ENCODE data around the gene ZNF185.

Gene ZNF185

DNA sequence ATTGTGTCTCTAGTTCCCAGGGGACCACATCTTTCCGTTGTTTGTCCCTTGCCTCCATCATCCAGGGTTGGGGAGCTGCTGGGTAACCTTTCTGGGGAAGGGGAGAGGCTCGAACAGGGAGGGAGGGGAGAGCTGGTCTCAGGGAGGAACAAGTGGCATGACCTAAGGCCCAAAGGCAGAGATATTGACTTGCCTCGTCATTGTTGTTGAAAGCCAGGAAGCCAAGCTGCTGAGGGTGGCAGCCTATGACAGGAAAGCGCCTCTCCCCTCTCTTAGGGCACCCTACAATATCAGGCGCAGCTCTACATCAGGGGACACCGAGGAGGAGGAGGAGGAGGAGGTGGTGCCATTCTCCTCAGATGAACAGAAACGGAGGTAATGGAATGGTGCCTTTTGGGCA lies 20.8 kb downstream of the ZNF185 start:
- no peak for DNase-seq

- DNase-seq = no peak
Observed at GRCh38 chrX:152923599-152923998, 25.7 kb downstream of the ZNF185 start.

- DNase-seq = no peak
Observed at GRCh38 chrX:152925835-152926234, 28.0 kb downstream of the ZNF185 start.

DNA sequence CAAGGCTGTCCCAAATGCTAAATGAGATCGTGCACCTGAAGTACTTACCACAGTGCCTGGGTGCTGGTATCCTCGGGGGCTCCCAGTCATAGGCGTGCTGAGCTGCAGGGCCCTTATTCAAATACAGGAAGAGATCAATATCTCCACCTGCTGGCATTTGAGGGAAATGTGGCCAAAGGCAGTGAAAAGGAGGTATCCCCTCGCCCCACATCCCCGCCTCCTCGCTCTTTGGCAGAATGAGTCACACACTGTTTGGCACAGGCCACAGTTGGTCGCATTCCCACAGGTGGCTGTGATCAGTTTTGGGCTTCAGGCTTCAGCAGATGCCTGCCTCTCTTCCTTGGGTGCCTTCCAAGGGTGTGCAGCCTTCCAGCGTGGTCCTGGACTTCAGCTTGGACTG lies 28.4 kb downstream of the ZNF185 start:
- DNase-seq = peak; percentile 64

DNA sequence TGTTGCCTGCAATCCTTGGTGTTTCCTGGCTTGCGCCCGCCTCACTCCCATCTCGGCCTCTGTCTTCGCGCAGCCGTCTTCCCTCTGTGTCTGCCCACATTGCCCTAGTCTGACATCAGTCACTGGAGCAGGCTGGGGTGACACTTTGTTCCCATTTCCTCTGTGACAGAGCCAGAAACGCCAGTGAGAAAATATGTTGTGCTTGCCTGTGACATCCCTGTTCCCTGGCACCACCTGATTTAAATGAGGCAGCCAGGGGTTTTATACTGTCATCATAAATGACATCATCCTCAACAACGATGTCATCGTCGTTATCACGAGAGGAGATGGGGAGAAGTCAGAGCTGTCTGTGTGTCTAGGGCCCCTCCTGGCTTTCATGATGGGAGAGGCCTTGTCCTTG lies 29.1 kb downstream of the ZNF185 start:
- no peak for DNase-seq

- no peak for DNase-seq
Observed at GRCh38 chrX:152927858-152928760, 30.2 kb downstream of the ZNF185 start.

DNA sequence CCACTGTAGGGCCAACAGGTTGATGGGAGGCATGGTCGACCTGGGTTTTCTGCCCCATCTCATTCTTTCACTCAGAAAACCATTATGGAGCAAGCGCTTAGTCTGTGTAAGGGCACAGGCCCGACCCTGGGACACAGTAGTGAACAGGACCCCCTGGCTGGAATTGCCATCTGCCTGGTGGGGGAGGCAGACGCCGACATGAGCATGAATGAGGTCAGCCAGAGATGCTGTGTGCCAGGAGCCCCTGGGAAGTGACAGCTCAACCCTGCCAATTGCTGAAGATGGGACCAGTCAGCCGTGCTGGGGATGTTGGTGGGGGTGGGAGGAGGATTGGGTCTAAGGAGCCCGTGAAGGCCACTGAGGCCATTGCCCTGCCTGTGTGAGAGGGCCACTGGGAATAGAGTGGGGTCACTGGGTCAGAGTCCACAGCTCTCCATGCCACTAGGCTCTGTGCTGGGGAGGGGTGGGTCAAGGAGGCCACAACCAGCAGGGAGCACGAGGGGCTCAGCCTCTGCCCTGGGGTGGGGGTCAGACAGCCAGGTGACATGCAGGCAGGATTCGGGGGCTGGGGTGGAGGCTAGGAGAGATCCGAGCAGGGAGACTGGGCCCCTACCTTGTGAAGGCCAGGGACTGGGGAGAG lies 31.0 kb downstream of the ZNF185 start:
- no peak for DNase-seq

GRCh38 chrX:152929898-152930297 lies 32.0 kb downstream of the ZNF185 start:
- no peak for DNase-seq

DNA sequence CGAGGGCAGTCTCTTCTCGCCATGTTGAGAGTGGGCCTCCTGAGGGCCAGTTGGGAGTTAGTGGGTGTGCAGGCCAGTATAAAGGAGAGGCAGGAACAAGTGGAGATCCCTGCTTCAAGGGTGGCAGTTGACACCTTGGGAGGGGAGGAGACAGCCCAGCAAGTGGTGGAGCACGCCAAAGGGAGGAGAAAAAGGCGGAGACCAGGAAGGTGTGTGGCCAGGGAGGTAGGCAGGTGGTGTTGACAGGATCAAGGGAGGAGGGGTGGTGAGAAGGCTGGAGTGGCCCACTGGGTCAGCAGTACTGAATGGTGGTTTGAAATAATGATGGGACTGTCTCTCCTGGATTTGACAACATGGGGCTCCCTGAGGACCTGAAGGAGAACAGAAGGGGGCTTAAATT lies 32.6 kb downstream of the ZNF185 start:
- no peak for DNase-seq

DNA sequence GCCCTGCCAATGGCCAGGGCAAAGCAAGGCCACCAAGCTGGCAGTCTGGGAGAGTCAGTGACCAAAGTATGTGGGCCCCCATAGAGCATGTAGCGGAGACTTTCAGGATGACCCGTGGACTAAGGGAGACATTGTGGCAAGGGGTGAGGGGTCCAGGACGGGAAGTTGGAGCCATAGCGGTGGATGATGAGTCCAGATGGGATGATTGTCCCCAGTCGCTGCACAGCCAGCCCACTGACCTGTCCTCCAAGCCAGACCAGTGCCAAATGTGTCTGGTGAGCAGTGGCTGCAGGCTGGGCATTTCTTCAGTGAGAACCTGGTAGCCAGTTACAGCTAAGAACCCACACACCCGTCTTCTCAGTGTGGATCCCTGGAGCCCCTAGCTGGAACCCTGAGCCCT lies 34.3 kb downstream of the ZNF185 start:
- DNase-seq = no peak

DNA sequence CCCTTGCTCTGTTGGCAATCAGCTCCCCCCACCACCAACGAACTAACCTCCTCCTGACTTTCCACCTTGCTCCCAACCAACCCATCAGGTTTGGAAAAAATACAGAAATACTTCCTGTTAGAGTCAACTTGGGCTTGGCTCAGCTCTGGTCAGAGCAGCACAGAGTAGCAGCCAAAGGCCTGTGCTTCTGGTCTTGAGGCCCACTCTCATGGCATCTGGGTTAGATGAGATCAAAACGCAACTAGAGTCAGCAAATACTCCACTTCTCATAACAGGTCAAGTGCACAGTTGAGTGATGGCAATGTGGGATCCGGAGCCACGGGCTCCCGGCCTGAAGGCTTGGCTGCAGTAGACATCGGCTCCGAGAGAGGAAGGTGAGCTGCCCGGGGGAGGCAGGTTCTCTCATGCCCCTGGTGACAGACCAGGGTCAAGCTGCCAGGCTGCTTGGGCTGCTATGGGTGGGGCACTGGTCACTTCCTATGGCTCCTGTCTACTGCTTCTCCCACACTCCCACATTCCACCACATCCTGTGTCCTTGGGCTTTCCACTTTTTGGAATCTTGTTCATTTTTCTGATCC lies 34.8 kb downstream of the ZNF185 start:
- no peak for DNase-seq

- no peak for DNase-seq
Observed at GRCh38 chrX:152936306-152936705, 38.4 kb downstream of the ZNF185 start.

- DNase-seq = no peak
Observed at GRCh38 chrX:152937236-152937635, 39.4 kb downstream of the ZNF185 start.

GRCh38 chrX:152941328-152942076 lies 43.6 kb downstream of the ZNF185 start:
- peak; percentile 90 for DNase-seq

GRCh38 chrX:152942077-152942442 lies 44.2 kb downstream of the ZNF185 start:
- DNase-seq = no peak

DNA sequence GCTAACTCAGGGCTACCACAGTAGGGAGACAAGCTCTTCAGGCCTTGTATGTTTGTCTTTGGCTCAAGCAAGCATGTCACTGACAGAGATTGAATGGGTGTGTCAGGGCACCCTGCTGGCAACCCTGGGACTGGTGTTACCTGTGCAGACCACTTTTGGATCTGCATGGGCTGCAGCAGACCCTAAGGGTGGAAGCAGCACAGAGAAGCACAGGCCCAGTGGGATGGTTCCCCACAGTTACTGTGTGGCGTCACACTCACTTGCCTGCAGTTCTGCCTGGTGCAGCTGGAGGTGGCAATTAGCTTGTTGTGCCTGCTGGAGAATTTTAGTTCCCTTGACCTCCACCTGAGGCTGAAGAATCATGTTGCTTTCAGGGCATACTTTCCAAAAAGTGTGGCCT lies 46.0 kb downstream of the ZNF185 start:
- DNase-seq = no peak

GRCh38 chrX:152945021-152945979 lies 47.4 kb downstream of the ZNF185 start:
- DNase-seq = no peak

GRCh38 chrX:152946681-152947080 lies 48.8 kb downstream of the ZNF185 start:
- DNase-seq = no peak

Measured in CD4-positive, alpha-beta T cell treated with Interleukin-17A for 4 hours (primary cell).